SK-N-SH treated with all-trans-retinoic acid at 6 μM for 48 hours (cell line): Measurements from ENCODE around the gene IKZF1.

Experiments
- ATAC-seq: fragments of 200-7000 bp; cut with Tn5 transposase; 3 replicates; pipeline ENCODE4 v1.9.1; 2020; ENCODE audit warnings: mild to moderate bottlenecking, moderate library complexity
- ARNTL ChIP-seq: fragments of 450-650 bp; formaldehyde crosslinking; IDR thresholded peaks from 2 replicates; pipeline ENCODE4 v1.5.0; 2020; ENCODE audit warnings: low read depth, mild to moderate bottlenecking, moderate library complexity, borderline replicate concordance
- BACH2 ChIP-seq: fragments of 250-450 bp; sonication (Bioruptor Pico); IDR thresholded peaks from 2 replicates; pipeline ENCODE4 v1.9.0; 2021; ENCODE audit warnings: mild to moderate bottlenecking, borderline replicate concordance
- CSDC2 ChIP-seq: fragments of 250-450 bp; sonication (Bioruptor Pico); IDR thresholded peaks from 2 replicates; pipeline ENCODE4 v1.5.0; 2020; ENCODE audit warnings: mild to moderate bottlenecking, moderate library complexity
- GLIS3 ChIP-seq: fragments of 250-450 bp; sonication (Bioruptor Pico); IDR thresholded peaks from 2 replicates; pipeline ENCODE4 v1.5.0; 2020; ENCODE audit warnings: mild to moderate bottlenecking, moderate library complexity
- ISL1 ChIP-seq: fragments of 250-450 bp; sonication (Bioruptor Pico); IDR thresholded peaks from 2 replicates; pipeline ENCODE4 v2.1.2; 2022; ENCODE audit warnings: mild to moderate bottlenecking, moderate library complexity
- OSR1 ChIP-seq: fragments of 250-450 bp; sonication (Bioruptor Pico); IDR thresholded peaks from 2 replicates; pipeline ENCODE4 v1.8.0; 2022; ENCODE audit warnings: moderate library complexity, mild to moderate bottlenecking, inconsistent platforms
- PATZ1 ChIP-seq: fragments of 250-450 bp; sonication (Bioruptor Pico); IDR thresholded peaks from 2 replicates; pipeline ENCODE4 v1.8.0; 2020; ENCODE audit warnings: mild to moderate bottlenecking, moderate library complexity, borderline replicate concordance
- POU6F1 ChIP-seq: fragments of 250-450 bp; sonication (Bioruptor Pico); IDR thresholded peaks from 2 replicates; pipeline ENCODE4 v1.8.0; 2021; ENCODE audit warnings: low read depth, mild to moderate bottlenecking, moderate library complexity, borderline replicate concordance
- PPARA ChIP-seq: fragments of 250-450 bp; sonication (Bioruptor Pico); IDR thresholded peaks from 2 replicates; pipeline ENCODE4 v1.5.0; 2020; ENCODE audit warnings: mild to moderate bottlenecking, borderline replicate concordance
- RARB ChIP-seq: fragments of 250-450 bp; sonication (Bioruptor Pico); IDR thresholded peaks from 2 replicates; pipeline ENCODE4 v1.8.0; 2021; ENCODE audit warnings: mild to moderate bottlenecking, moderate library complexity
- SNAI2 ChIP-seq: fragments of 250-450 bp; sonication (Bioruptor Pico); IDR thresholded peaks from 2 replicates; pipeline ENCODE4 v1.5.0; 2020; ENCODE audit warnings: mild to moderate bottlenecking, moderate library complexity
- TCF4 ChIP-seq: fragments of 250-450 bp; sonication (Bioruptor Pico); IDR thresholded peaks from 2 replicates; pipeline ENCODE4 v1.8.0; 2021; ENCODE audit warnings: mild to moderate bottlenecking, moderate library complexity, borderline replicate concordance
- TOX ChIP-seq: fragments of 250-450 bp; sonication (Bioruptor Pico); IDR thresholded peaks from 2 replicates; pipeline ENCODE4 v1.8.0; 2021; ENCODE audit warnings: mild to moderate bottlenecking, moderate library complexity, borderline replicate concordance
- TSHZ2 ChIP-seq: fragments of 250-450 bp; sonication (Bioruptor Pico); IDR thresholded peaks from 2 replicates; pipeline ENCODE4 v1.5.0; 2020; ENCODE audit warnings: mild to moderate bottlenecking, moderate library complexity
- ZC3H10 ChIP-seq: fragments of 250-450 bp; sonication (Bioruptor Pico); IDR thresholded peaks from 2 replicates; pipeline ENCODE4 v1.5.1; 2021; ENCODE audit warnings: mild to moderate bottlenecking, moderate library complexity
- ZFP3 ChIP-seq: fragments of 250-450 bp; sonication (Bioruptor Pico); IDR thresholded peaks from 2 replicates; pipeline ENCODE4 v1.5.0; 2020; ENCODE audit warnings: mild to moderate bottlenecking, moderate library complexity
- ZFP30 ChIP-seq: fragments of 450-650 bp; formaldehyde crosslinking; IDR thresholded peaks from 2 replicates; pipeline ENCODE4 v1.5.0; 2022; ENCODE audit warnings: mild to moderate bottlenecking, moderate library complexity
- ZNF565 ChIP-seq: fragments of 450-650 bp; formaldehyde crosslinking; conservative IDR thresholded peaks from 2 replicates; pipeline ENCODE4 v1.5.0; 2020; ENCODE audit warnings: low read depth, mild to moderate bottlenecking, moderate library complexity
- ZNF70 ChIP-seq: fragments of 450-650 bp; formaldehyde crosslinking; IDR thresholded peaks from 2 replicates; pipeline ENCODE4 v1.5.0; 2020; ENCODE audit warnings: mild to moderate bottlenecking, moderate library complexity
- ZNF8 ChIP-seq: fragments of 450-650 bp; formaldehyde crosslinking; IDR thresholded peaks from 2 replicates; pipeline ENCODE4 v1.5.0; 2020; ENCODE audit warnings: mild to moderate bottlenecking, moderate library complexity
- TF ChIP-seq, protein P1 (sequence below): fragments of 250-450 bp; sonication (Bioruptor Pico); IDR thresholded peaks from 2 replicates; pipeline ENCODE4 v1.5.1; 2021; ENCODE audit warnings: mild to moderate bottlenecking, moderate library complexity

Gene IKZF1

GRCh38 chr7:50397320-50397970, 92.9 kb downstream of the IKZF1 start:
- ATAC-seq: no peak
- TF ChIP-seq TSHZ2 (CRISPR knock-in tag): no peak
- TF ChIP-seq GLIS3 (CRISPR knock-in tag): no peak
- no peak for TF ChIP-seq PPARA (CRISPR knock-in tag)
- TF ChIP-seq ZFP3: no peak
- no peak for TF ChIP-seq SNAI2 (CRISPR knock-in tag)
- no peak for TF ChIP-seq ZC3H10 (CRISPR knock-in tag)
- TF ChIP-seq BACH2 (CRISPR knock-in tag): no peak
- no peak for TF ChIP-seq OSR1
- no peak for TF ChIP-seq ISL1
- no peak for TF ChIP-seq POU6F1 (CRISPR knock-in tag)
- no peak for TF ChIP-seq ZNF70
- no peak for TF ChIP-seq TOX (CRISPR knock-in tag)
- TF ChIP-seq ZNF565 (CRISPR knock-in tag): no peak
- TF ChIP-seq RARB (CRISPR knock-in tag): no peak
- TF ChIP-seq ZNF8 (CRISPR knock-in tag): no peak
- TF ChIP-seq TCF4 (CRISPR knock-in tag): no peak

- no peak for ATAC-seq
Observed at GRCh38 chr7:50397971-50398324, 93.4 kb downstream of the IKZF1 start.

More at GRCh38 chr7:50397971-50398324, 93.4 kb downstream of the IKZF1 start:
- TF ChIP-seq PATZ1 (CRISPR knock-in tag): no peak
- TF ChIP-seq ZFP30 (CRISPR knock-in tag): no peak
- TF ChIP-seq ZC3H10 (CRISPR knock-in tag): no peak
- TF ChIP-seq PPARA (CRISPR knock-in tag): no peak
- TF ChIP-seq ZFP3: no peak
- TF ChIP-seq ZNF70: no peak
- TF ChIP-seq TOX (CRISPR knock-in tag): no peak
- no peak for TF ChIP-seq ARNTL (CRISPR knock-in tag)
- TF ChIP-seq ISL1: no peak
- TF ChIP-seq RARB (CRISPR knock-in tag): no peak
- no peak for TF ChIP-seq GLIS3 (CRISPR knock-in tag)
- TF ChIP-seq CSDC2 (CRISPR knock-in tag): no peak
- TF ChIP-seq ZNF565 (CRISPR knock-in tag): no peak
- TF ChIP-seq, protein P1, sequence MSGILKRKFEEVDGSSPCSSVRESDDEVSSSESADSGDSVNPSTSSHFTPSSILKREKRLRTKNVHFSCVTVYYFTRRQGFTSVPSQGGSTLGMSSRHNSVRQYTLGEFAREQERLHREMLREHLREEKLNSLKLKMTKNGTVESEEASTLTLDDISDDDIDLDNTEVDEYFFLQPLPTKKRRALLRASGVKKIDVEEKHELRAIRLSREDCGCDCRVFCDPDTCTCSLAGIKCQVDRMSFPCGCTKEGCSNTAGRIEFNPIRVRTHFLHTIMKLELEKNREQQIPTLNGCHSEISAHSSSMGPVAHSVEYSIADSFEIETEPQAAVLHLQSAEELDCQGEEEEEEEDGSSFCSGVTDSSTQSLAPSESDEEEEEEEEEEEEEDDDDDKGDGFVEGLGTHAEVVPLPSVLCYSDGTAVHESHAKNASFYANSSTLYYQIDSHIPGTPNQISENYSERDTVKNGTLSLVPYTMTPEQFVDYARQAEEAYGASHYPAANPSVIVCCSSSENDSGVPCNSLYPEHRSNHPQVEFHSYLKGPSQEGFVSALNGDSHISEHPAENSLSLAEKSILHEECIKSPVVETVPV (CRISPR knock-in tag): no peak
- no peak for TF ChIP-seq TSHZ2 (CRISPR knock-in tag)
- no peak for TF ChIP-seq TCF4 (CRISPR knock-in tag)
- TF ChIP-seq SNAI2 (CRISPR knock-in tag): no peak
- no peak for TF ChIP-seq OSR1
- TF ChIP-seq POU6F1 (CRISPR knock-in tag): no peak
- TF ChIP-seq, all 23 proteins: peak for 0
